Stimulated activated CD4-positive, alpha-beta T cell treated with anti-CD3 and anti-CD28 coated beads, Interleukin-15, amount 100 ng/mL, for 48 hours (primary cell): ENCODE results near the gene CAPN5.

Experiments used
- DNase-seq, 2 donors: peaks; one replicate each; pipeline ENCODE4 v3.0.0-alpha.2; 2020; ENCODE audit warnings: low read depth in 2 of 2

Gene CAPN5

DNA sequence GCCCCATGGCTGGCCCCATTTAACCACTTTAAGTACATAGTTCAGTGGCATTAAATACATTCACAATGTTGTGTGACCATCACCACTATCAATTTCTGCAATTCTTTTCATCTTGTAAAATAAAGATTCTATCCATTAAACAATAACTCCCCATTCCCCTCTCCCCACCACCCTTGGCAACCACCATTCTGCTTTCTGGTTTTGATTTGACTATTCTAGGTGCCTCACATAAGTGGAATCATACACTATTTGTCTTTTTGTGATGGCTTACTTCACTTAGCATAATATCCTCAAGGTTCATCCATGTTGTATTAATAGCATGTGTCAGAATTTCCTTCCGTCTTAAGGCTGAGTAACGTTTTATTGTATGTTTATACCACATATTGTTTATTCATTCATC is 68.3 kb downstream of the CAPN5 start:
- no peak for DNase-seq

DNA sequence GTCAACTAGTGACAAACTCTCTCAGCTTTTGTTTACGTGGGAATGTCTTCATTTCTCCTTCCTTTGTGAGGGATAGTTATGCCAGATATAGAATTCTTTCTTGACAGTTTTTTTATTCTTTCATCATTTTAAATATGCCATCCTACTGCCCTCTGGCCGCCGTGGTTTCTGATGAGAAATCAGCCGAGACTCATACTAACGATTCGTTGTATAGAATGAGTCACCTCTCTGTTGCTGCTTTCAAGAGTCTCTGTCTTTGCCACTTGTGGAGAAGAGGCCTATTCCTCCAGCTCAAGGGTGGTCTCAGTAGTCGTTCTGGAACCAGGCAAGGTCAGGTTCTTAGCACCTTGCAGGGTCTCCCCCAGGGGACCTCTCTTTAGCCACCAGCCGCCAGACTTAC is 69.3 kb downstream of the CAPN5 start:
- DNase-seq = no peak

DNA sequence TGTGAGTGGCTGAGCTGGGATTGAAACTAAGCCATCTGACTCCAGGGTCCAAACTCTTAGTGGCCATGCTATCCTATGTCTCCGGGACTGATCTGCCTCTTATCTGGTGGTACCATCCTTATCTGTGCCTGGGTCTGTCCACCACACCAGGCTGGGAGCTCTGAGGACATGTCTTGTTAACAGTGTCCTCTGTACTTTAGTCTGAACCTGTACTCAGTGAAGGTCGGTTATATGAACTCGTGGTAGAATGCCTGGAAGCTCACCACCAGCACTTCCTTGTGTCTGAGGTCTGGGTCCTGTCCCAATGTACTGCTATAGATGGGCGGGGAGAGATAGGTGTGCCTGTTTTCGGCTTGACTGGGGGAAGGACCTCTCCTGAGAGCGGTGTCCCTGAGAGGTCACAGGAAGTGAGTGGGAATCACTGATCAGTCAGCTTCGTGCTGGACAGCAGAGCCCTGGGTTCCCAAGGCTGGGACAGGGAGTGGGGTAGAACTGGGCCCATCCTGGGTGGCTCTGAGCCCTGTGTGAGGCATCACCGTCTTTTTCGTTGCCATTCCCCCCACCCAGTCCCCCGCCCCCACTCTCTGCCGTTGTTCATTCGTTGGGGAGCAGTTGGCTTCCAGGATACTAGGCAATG is 70.1 kb downstream of the CAPN5 start:
- DNase-seq = no peak

DNA sequence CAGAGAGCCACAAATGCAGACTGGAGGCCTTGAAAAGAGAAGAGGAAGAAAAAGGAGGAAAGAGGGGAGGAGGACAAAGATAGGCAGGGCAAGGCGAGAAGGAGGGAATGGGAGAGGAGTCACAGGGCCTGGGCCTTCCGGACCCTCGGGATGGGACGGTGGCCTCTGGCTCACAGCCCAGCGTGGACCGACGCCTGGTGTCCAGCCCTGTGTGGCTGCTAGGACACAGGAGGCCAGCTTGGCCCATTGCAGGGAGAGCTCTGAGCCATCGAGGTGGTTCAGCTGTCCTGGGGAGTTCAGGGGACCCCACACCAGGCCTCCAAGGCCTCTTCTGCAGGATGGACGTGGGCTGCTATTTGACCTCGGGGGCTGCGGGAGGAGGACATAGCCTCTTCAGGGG is 70.7 kb downstream of the CAPN5 start:
- no peak for DNase-seq

DNA sequence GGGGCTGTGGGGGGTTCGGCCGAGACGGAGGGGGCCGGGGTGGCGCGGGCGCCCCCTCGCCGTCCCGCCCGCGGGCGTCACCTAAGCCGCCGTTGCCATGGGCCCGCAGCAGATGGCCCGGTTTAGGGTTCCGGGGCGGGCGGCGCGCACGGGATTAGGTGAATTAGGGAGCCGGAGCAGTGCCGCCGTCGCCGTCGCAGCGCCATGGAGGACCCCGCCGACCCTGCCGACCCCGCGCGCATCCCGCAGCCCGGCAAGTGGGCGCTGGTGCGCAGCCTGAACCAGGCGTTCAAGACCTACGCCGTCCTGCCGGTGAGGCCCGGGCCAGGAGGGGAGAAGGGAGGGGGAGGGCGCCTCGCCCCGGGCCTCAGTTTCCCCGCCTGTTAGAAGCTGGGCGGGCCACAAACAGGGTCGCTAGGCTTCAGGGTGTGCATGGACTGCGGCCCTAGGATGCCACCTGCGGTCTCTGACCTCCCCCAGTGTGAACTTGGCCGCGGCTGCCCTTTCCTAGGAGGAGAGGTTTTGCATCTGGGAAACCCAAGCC is 71.4 kb downstream of the CAPN5 start:
- DNase-seq = no peak

DNA sequence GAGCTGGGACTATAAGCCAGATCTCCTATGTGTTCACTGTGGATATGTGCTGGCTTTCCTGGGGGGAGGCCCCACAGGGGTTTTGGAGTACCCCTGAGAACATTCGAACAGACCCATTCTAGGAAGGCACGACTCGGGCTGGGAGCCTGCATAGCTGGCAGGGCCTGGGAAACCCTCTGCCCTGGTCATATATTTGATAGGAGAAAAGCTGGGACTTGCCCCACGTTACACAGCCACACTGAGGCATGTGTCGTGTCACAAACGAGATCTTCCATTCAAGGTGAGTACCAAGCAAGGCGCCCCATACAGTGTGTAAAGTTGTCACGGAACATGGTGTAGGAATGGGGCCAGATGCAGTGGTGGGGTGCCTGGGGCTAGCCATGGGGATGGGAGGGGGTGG is 72.4 kb downstream of the CAPN5 start:
- DNase-seq = no peak

DNA sequence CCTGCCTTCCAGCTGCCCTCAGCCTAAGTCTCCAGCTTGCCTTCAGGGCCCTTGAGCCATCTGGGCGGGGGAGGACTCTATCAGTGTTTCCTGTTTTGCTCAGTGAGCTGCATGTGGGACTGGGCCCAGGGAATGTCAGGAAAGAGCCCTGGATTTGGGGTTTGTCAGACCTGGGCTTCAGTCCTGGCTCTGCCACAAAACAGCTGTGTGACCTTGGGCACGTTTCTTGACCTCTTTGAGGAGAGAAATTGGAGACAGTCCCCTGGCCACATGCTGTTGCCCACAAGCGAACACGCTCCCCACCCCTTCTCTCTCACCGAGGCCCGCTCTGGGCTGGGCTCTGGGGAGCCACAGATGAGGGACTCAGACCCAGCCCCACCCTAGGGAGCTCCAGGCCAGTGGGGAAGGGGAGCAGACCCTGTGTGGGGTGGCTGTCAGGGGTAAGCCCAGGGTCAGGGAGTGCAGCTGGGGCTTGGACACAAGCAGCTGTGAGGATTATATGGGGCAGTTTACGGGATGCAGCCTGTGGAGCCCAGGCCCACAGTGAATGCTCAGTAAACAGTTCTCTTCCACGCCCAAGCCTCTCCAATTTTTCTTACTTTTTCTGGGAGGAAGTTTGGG is 73.6 kb downstream of the CAPN5 start:
- no peak for DNase-seq

DNA sequence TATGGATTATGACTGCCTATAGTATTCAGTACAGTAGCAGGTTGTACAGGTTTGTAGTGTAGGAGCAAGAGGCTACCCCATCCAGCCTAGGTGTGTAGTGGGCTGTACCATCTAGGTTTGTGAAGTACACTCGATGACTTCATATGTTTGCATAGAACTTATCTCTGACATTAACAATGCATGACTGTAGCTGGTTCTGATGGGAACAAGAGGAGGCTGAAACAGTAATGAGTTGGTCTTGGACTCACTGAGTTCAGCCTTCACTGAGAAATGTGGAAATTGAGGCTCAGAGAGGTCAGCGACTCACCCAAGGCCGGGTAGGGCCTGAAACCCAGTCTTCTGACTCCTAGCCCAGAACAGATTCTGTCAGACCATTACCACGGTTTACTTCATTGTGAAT is 74.3 kb downstream of the CAPN5 start:
- no peak for DNase-seq

DNA sequence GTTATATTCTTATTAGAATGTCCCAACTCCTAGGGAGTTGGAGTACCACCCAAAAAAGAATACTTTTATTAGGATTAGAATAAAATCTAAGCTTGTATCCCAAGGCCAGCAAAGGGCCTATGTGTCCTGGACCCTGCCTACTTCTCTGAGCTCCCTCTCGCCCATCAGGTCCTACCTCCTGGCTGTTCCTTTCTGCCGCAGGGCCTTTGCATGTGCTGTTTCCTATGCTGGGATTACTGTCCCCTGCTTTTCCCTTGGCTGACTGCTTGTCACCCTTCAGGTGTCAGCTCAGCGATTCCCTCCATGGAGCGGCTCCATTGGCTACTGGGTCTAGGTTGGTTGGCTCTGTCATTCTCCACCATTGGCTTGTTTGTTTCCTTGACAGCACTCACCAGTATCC is 74.7 kb downstream of the CAPN5 start:
- DNase-seq = no peak

DNA sequence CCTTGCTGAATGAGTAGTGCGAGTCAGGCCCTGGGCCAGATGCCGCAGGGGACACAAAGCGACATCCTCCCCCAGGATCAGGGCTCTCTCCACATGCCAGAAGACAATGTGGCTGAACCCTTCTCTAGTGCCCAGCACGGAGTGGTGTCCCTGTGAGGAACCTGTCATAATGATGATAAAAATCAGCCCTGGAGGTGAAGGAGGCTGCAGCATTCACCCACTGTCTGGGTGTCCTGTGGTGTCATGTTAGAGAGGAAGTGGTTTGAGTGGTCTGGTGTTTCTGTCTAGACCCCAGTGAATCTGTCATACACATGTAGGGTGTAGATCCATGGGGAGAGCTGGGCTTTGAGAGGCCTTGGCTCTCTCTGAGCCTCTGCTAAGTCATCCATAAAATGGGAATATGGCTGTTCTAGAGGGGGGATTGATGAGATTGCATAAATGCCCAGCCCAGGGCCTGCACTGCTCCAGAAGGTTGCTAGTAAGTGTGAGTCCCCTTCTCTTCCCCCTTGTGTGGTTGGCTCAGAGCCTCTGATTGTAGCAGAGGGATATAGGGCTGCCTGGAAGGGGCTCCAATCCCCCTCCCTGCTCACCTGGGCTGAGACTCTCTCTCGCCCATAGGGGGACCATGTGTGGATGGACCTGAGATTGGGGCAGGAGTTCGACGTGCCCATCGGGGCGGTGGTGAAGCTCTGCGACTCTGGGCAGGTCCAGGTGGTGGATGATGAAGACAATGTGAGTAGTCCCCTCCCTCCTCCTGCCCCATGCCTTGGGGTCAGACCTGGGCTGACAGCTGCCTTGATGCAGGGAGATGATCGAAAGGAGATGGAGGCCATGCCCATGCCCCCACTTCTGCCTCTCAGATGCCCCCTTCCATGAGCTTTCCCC is 75.6 kb downstream of the CAPN5 start:
- DNase-seq = no peak

DNA sequence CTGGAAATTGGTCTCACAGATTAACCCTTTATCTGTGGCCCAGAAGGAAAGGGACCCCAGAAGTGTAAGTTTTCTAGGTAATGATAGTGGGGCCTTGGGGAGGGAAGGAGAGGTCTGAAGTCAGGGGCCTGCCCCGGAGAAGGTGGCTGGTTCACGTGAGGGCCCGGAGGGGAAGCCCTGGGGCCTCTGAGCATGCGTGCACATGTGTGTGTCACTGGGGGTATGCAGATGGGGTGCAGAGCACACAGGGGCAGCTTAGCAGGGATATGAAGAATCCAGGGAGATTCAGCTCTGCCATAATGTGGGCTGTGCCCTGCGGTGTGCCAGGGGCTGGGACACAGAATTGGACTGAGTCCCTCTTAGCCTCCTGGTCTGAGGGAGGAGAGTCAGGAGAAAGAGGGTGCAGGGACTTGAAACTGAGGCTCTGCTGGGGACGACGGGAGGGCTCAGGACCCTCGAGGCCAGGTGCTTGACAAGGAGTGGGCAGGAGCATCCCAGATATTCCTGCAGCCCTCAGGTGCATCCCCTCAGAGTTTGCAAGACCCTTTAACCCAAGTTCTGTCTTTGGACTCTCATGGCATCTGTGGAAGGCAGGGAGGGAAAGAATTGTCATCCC is 76.7 kb downstream of the CAPN5 start:
- no peak for DNase-seq

DNA sequence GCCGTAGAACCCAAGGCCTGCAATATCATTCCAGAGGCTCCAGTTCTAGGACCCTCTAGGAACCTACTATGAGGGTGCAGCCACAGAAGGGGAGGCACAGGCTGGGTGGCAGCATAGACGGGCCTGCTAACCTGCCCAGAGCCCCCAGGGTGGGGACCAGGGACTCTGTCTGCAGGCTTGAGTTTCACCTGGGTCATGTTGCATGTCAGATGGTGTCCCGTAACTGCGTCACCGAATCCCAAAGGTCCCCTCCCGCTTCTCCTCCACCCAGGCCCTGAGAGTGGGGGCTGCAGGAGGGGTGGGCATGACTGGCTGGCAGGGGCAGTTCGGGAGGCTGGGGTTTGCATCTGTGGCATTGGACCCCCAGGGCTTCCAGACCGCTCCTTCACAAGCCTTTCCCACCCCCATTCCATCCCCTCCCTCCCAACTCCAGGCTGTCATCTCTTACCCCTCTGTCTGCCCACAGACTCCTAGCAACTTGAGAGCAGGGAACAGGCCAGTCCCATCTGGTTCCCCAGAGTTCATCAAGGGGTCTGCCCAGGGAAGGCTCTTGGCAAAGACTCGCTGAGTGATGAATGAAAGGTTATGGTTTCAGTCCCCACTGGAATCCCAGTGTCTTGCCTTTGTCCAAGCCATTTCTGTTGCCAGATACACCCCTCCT is 77.6 kb downstream of the CAPN5 start:
- no peak for DNase-seq

DNA sequence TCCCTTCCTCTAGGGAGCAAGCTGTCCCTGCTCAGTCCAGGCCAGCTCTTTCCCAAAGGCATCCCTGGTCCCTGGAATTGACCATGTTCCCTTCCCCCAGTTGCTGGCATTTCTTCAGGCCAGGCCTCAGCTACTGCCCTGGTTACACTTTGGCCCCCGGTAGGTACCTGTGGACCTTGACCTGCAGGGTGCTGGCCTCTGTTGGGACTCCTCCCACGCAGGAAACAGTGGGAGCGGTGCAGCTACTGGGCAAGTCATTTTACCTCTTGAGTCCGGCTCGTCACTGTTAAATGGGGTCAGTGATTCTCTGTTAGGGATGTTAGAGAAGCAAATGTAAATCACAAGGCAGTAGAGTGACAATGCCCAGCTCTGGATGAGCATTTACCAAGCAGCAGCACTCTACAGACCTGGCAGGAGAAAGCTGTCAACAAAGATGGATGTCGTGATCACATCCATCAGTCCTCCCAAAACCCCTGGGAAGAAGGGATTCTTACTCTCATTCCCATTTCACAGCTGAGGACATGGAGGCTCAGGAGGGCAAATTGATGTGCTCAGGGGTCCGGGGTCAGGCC is 78.2 kb downstream of the CAPN5 start:
- DNase-seq = no peak

DNA sequence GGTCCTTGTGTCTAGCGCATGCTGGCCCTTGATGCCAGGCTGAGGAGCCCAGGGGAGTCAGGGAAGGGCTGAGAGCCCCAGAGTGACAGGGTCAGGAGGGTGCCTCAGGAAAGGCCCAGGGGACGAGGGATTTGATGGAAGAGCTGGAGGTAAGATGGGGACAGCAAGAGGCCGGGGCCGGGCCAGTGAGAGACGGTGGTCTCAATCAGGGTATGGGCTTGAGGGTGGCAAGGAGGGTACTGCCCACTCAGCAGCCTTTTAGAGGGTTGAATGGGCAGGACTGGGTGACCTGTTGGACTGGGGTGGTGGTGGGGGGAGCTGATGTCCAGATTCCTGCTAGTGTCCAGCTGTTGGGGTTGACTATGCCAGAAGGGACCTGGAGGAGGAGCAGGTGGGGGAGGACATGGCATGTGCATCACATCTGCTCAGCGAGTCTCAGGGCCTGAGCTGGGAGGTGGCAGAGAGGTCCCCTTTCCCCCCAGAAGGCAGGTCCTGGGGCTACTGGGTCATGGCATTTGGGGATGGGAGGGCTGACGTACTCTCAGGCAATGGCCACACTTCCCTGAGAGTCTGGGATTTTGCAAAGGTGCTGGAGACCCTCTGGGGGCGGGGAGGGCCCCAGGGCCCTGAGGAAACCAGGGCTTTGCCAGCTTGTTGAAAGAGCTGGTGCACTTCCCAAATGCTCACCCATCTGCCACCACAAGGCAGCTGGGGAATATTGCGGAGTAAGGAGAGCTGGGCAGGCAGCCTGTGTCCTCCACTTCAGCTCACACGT is 79.7 kb downstream of the CAPN5 start:
- no peak for DNase-seq

DNA sequence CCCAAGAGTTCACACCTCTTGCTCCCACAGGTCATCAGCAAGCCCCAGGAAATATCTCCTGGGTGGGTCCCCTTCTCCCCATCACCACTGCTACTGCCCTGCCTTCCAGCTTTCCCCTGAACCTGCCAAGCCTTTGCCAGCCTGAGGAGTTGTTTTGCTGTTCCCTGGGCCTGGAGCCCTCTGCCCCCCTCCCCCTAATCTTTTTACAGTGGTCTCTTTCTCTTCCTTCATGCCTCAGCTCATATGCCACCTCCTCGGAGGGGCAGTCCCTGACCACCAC is 80.2 kb downstream of the CAPN5 start:
- no peak for DNase-seq

DNA sequence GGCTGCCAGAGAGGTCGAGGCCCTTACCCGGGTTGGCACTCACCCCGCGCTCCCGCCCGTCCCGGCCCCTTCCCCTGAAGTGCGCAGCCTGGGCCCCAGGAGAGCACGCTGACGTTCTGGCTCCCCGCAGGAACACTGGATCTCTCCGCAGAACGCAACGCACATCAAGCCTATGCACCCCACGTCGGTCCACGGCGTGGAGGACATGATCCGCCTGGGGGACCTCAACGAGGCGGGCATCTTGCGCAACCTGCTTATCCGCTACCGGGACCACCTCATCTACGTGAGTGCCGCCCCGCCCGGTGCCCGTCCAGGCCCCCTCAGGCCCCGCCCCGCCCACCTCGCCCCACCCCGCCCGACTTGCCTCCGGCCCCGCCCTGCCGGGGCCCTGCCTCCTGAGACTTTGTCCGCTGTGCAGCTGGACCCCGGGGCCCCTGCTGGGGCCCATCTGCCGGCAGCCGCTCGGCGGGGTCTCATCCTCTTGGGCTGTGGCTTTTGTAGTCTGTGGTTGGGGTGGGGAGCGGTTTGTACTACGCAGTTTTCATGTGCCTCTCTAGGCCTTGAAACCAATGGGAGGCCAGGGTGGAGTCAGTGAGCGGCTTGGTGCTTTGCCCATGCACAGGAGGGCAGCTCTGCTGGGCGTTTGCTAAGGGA is 81.0 kb downstream of the CAPN5 start:
- DNase-seq = no peak

DNA sequence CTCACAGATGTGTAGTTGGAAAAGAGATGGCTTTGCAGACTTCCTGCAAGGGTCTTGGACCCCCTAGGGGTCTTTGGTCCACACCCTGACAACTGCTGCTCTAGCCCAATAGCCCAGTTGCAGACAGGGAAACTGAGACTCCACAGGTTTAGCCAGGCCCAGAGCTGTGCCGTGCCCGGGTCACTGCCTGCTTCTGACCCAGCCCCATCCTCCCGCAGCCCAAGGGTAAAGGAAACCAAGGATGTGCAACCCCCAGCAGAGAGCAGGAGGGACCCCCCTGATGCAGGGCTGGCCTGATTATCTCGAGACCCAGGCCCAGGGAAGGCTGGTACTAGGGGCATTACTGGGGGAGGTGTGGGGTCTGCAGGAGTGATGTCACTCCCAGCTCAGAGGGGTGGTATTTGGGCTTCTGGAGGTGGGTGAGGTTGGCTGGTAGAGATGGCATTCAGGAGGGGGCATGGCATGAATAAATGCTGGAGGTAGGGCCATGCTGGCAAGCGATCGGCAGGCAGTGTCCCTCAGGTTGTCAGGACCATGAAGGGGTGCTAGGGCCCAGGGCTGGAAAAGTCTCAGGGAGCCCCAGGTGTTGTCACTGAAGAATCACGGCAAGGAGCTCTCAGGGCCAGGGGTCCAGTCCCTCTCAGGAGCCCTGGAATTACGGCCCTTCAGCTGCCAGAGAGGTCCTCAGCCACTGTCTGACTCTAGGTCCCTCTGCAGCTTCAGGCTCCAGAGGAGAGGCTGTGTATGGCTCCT is 82.4 kb downstream of the CAPN5 start:
- DNase-seq = no peak

DNA sequence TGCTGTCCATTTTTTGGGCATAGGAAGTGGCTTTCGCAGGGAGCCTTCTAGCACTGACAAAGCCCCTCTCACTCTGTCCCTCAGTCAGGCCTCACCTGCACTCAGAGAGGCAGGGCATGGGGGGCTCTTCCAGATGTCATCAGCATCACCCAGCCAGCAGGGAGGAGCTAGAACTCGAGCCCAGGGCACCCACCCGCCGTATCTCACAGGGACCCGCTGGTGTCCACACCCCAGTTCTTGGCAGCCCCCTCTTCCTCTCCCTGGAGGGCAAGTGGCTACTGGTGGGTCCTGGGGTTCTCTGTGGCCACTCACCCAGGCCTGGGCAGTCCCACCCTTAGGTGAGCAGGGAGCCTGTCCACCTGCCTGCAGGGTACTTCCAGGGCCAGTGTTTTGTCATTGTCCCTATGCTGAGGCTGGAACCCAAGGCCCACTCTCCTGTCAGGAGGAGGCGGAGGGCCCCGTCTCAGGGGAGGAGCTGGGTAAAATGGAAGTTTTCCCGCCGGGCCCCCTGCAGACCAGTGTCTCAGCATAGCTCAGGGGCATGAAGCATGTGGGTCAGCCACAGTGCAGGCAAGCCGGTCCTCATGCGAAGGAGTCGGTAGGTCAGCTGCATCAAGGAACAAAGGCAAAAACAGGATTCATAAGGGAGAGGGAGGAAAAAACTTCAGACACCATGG is 83.1 kb downstream of the CAPN5 start:
- DNase-seq = no peak

DNA sequence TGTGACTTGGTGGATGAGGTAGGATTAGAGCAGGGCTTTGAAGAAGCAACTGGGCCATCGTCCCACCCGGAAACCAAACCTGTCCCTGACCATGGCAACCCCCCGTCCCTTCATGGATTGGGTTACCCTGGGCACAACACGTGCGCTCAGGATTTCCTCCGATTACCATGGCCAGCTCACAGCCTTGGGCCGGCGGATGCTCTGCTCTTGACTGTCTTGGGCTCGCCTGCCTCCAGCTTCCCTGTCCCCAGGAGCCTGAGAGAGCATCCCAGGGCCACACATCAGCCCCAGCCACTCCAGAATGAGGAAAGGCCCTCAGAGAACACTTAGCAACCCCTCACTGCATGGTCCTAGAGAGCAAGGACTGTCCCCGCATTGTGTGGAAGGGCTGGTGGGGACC is 84.1 kb downstream of the CAPN5 start:
- no peak for DNase-seq
